Measurements from ENCODE around the gene ADH5.

DNA sequence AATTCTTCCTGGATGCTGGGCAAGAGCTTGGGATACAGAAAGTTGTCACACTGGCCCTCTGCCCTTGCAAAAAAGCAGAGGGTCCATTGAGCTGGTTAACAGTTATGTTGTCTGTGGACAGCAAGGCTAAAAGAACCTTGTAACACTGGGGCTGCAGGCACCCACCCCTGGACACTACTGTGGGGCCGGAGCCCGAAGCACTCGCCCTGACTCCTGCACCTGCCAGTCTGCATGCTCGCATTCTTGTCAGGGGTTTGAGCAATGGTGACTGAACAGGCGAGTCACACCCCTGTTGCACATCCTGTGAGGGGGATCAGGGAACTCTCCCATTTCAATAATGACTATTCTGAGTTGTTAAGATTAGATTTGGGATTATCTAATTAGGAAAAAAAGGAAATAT is 31.9 kb upstream of the ADH5 start:
- TF ChIP-seq, protein P1, sequence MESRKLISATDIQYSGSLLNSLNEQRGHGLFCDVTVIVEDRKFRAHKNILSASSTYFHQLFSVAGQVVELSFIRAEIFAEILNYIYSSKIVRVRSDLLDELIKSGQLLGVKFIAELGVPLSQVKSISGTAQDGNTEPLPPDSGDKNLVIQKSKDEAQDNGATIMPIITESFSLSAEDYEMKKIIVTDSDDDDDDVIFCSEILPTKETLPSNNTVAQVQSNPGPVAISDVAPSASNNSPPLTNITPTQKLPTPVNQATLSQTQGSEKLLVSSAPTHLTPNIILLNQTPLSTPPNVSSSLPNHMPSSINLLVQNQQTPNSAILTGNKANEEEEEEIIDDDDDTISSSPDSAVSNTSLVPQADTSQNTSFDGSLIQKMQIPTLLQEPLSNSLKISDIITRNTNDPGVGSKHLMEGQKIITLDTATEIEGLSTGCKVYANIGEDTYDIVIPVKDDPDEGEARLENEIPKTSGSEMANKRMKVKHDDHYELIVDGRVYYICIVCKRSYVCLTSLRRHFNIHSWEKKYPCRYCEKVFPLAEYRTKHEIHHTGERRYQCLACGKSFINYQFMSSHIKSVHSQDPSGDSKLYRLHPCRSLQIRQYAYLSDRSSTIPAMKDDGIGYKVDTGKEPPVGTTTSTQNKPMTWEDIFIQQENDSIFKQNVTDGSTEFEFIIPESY (IDR thresholded peaks at IDR 0.05; ENCODE audit: extremely low read depth, insufficient replicate concordance, low read length) = no peak
- TF ChIP-seq, protein P2, sequence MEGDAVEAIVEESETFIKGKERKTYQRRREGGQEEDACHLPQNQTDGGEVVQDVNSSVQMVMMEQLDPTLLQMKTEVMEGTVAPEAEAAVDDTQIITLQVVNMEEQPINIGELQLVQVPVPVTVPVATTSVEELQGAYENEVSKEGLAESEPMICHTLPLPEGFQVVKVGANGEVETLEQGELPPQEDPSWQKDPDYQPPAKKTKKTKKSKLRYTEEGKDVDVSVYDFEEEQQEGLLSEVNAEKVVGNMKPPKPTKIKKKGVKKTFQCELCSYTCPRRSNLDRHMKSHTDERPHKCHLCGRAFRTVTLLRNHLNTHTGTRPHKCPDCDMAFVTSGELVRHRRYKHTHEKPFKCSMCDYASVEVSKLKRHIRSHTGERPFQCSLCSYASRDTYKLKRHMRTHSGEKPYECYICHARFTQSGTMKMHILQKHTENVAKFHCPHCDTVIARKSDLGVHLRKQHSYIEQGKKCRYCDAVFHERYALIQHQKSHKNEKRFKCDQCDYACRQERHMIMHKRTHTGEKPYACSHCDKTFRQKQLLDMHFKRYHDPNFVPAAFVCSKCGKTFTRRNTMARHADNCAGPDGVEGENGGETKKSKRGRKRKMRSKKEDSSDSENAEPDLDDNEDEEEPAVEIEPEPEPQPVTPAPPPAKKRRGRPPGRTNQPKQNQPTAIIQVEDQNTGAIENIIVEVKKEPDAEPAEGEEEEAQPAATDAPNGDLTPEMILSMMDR (IDR thresholded peaks at IDR 0.05 in 2 of 3, conservative IDR thresholded peaks at IDR 0.05 in 1 of 3; ENCODE audit: borderline replicate concordance in 1 of 3, insufficient read depth in 1 of 3, low read depth in 2 of 3, low read length in 2 of 3) = no peak
- TF ChIP-seq CEBPB (IDR thresholded peaks at IDR 0.05; ENCODE audit: low read depth) = no peak
- TF ChIP-seq POLR2A (IDR thresholded peaks at IDR 0.05; ENCODE audit: borderline replicate concordance, extremely low read depth, insufficient read depth, insufficient read length) = no peak
- no peak for TF ChIP-seq RAD21 (IDR thresholded peaks at IDR 0.05; ENCODE audit: low read depth)
- TF ChIP-seq SIN3A (IDR thresholded peaks at IDR 0.05; ENCODE audit: low read depth) = no peak
- no peak for TF ChIP-seq EZH2 (IDR thresholded peaks at IDR 0.05)
- no peak for TF ChIP-seq EZH2phosphoT487 (IDR thresholded peaks at IDR 0.05; ENCODE audit: borderline replicate concordance)
- TF ChIP-seq YY1 (IDR thresholded peaks at IDR 0.05; ENCODE audit: extremely low read depth, insufficient replicate concordance, low read depth, low read length) = no peak
- no peak for TF ChIP-seq ZNF274 (IDR thresholded peaks at IDR 0.05; ENCODE audit: low read depth, low read length)
- TF ChIP-seq ZFX (IDR thresholded peaks at IDR 0.05) = no peak

Measured in HCT116 (cell line).